Vagina (tissue), 2 donors: ENCODE measurements around the gene TNRC6B.
A peak's percentile ranks its signal among the peaks of the same experiment; 100 is the strongest.

Experiments
- POLR2A ChIP-seq, 2 donors: fragments of 450-650 bp; IDR thresholded peaks; one replicate each; pipeline ENCODE4 v1.6.1; 2017; ENCODE audit warnings: antibody characterized with exemption in 2 of 2, mild to moderate bottlenecking in 2 of 2, moderate library complexity in 2 of 2
- POLR2AphosphoS5 ChIP-seq, 2 donors: sonication (generic); formaldehyde crosslinking; IDR thresholded peaks; one replicate each; pipeline ENCODE4 v1.9.0; 2017; ENCODE audit warnings: antibody characterized with exemption in 2 of 2, mild to moderate bottlenecking in 2 of 2, low read depth in 1 of 2; ENCODE audit not compliant: insufficient read depth in 1 of 2
- TF ChIP-seq, protein P1 (sequence below), 3 experiments: fragments of 450-650 bp in 2 of 3; fragments of 200-600 bp in 1 of 3; sonication (generic) in 1 of 3; IDR thresholded peaks; one replicate each; pipeline ENCODE4 v1.5.1; 2017 to 2019; ENCODE audit warnings: antibody characterized with exemption in 3 of 3, mild to moderate bottlenecking in 2 of 3, moderate library complexity in 2 of 3

DNA sequence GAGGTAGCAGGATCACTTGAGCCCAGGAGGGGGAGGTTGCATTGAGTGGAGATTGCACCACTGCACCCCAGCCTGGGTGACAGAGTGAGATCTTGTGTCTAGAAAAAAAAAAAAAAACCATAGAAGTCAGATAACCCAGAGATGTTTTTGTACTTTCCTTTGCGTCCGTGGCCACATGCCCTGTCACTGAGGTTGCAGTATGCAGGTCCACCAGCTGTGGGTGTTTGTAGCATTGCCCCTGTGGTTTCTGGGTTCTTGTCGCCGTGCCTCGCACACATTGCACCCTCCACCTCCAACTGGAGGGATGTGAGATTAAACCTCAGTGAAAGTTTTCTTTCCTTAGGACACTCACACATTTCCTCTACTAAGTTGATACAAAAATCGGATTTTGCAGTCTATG is 70.3 kb downstream of the TNRC6B start:
- TF ChIP-seq, protein P1, sequence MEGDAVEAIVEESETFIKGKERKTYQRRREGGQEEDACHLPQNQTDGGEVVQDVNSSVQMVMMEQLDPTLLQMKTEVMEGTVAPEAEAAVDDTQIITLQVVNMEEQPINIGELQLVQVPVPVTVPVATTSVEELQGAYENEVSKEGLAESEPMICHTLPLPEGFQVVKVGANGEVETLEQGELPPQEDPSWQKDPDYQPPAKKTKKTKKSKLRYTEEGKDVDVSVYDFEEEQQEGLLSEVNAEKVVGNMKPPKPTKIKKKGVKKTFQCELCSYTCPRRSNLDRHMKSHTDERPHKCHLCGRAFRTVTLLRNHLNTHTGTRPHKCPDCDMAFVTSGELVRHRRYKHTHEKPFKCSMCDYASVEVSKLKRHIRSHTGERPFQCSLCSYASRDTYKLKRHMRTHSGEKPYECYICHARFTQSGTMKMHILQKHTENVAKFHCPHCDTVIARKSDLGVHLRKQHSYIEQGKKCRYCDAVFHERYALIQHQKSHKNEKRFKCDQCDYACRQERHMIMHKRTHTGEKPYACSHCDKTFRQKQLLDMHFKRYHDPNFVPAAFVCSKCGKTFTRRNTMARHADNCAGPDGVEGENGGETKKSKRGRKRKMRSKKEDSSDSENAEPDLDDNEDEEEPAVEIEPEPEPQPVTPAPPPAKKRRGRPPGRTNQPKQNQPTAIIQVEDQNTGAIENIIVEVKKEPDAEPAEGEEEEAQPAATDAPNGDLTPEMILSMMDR (IDR thresholded peaks at IDR 0.05) = no peak
- TF ChIP-seq POLR2A (IDR thresholded peaks at IDR 0.05) = no peak
- TF ChIP-seq POLR2AphosphoS5 (IDR thresholded peaks at IDR 0.05; ENCODE audit: insufficient read depth in 1 of 2, low read depth in 1 of 2) = peak in 1 of 2 donors; percentile 23
